Measurements from ENCODE around the gene SLC9A8. TPM values are rescaled to one million over a fixed set of nuclear protein-coding genes. Genes with fewer than 3 reads are reported as not detected.

SLC9A8 gene
- total RNA-seq, 1 donor from 2014 or later = 4.1 TPM

DNA sequence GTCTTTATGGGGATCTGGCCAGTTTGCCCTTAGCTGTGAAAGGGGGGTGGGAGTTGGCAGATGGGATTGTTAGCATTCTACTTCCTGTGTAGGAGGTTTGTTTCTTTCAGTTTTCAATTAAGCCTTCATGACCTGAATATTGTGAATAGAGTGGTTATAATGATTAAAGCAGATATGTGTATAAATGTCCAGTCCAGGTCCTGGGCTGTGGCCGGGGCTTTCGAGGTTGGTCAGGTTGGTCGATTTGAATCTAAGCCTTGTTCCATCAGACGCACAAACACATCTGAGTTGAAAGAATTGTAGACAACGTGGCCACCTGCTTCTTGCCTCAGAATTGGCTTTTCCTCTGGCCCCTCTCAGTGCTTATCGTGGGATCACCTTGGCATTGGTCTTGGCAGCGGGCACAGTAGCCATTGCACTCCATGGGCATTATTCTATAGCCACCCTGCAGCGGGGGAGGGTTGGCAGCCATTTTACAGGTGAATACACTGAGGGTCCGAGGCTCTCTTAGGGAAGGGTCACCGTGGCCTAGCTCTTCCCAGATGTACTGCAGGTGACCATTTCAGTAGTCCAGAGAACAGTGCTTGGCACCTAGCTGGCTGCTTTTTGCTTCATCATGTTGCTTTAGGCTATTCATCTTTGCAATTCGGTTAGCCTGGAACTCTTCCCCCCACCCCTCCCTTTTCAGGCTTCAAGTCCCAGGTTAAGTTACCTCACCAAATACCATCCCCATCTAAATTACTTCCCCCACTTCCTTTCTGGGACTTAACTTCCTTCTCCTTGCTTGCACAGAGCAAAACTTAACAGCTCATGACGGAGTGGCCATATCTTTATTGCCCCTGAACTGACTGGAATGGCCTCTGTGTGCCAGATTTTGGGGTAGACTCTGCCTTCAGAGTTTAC is 124.7 kb downstream of the SLC9A8 start:
- Histone ChIP-seq H3K36me3 (no peaks in the 10 kb centered on the region), H3K79me2 (ENCODE audit: low read depth) (peaks cover 60% of the 10 kb centered on the region), H3K9ac (peak overlapping the region; percentile 64), H3K27ac (no peak overlapping the region), H4K20me1 (ENCODE audit: low read depth) (peaks cover 29% of the 10 kb centered on the region), H3K4me3 (peak overlapping the region; percentile 92), H3K4me2 (peak overlapping the region; percentile 80), H3F3A (ENCODE audit: low read depth) (no peaks in the 10 kb centered on the region), H3K27me3 (no peaks in the 10 kb centered on the region), H3K9me3 (ENCODE audit: low read depth) (no peaks in the 10 kb centered on the region), H2AFZ (replicated peaks) (no peak overlapping the region), H3K4me1 (peaks cover 15% of the 10 kb centered on the region)
- DNase-seq (ENCODE audit: low spot score) = no peak
- Mint-ChIP-seq H3K4me3 (peak overlapping the region; percentile 99), H3K27ac (no peak overlapping the region), H3K27me3 (ENCODE audit: insufficient read depth, low read depth) (no peaks in the 10 kb centered on the region), H3K36me3 (peaks cover 10% of the 10 kb centered on the region), H3K4me1 (peaks cover 28% of the 10 kb centered on the region), H3K9me3 (no peaks in the 10 kb centered on the region)
- TF ChIP-seq EZH2 (IDR thresholded peaks at IDR 0.05) (no peak), EZH2phosphoT487 (IDR thresholded peaks at IDR 0.05) (no peak)
- TF ChIP-seq, protein P1, sequence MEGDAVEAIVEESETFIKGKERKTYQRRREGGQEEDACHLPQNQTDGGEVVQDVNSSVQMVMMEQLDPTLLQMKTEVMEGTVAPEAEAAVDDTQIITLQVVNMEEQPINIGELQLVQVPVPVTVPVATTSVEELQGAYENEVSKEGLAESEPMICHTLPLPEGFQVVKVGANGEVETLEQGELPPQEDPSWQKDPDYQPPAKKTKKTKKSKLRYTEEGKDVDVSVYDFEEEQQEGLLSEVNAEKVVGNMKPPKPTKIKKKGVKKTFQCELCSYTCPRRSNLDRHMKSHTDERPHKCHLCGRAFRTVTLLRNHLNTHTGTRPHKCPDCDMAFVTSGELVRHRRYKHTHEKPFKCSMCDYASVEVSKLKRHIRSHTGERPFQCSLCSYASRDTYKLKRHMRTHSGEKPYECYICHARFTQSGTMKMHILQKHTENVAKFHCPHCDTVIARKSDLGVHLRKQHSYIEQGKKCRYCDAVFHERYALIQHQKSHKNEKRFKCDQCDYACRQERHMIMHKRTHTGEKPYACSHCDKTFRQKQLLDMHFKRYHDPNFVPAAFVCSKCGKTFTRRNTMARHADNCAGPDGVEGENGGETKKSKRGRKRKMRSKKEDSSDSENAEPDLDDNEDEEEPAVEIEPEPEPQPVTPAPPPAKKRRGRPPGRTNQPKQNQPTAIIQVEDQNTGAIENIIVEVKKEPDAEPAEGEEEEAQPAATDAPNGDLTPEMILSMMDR (IDR thresholded peaks at IDR 0.05) = no peak

DNA sequence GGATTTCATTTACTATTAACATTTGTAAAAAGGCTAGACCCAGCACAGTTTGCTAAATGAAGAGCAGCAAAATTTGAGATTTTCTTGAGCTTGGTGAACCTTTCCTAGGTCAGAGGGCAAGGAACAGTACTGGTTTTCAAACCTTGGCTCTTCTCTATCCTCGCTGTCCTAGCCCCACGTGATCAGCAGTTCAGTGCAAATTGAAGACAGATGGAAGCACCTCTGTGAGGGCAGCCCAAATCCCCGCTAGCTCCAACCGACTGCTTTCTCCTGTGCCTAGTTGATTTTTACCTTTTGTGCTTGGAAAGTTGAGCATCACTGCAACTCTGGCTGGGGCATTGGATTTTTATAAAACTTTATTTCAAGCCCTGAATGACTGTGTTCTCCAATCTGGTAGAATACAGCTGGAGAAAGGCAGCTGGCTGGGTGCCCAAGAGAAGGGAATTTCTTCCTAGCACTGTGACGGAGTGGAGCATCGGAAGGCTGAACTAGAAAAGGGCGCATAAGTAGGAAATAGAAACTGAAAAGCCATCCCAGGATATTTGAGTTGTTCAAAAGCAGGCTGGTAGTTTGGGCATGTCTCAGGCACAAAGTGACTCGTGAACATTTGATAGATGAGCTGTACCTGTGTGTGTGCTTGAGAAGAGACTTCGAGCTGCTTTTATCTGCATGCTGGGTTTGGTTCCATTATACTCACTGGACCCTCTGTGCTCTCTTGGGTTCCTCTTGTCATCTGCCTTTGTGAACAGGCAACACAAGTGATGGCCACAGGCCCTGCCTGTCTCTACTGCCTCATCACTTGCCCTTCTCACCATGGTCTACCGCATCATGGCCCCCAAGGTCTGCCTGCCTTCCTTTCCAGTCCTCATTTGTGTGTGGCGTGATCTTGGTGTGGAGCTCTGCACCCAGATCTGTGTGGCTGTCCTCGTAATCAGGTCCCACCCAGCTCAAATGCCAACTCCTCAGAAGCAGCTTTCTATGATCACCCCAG is 125.8 kb downstream of the SLC9A8 start:
- H3K27ac Mint-ChIP-seq = no peak overlapping the region
- H3K4me3 ChIP-seq = peak overlapping the region; percentile 92
- peaks cover 10% of the 10 kb centered on the region for H3K36me3 Mint-ChIP-seq
- H3K36me3 ChIP-seq = no peaks in the 10 kb centered on the region
- H3K27me3 Mint-ChIP-seq (ENCODE audit: insufficient read depth, low read depth) = no peaks in the 10 kb centered on the region
- no peaks in the 10 kb centered on the region for H3K27me3 ChIP-seq
- H3K4me2 ChIP-seq = peak overlapping the region; percentile 80
- H2AFZ ChIP-seq (replicated peaks) = no peak overlapping the region
- peaks cover 28% of the 10 kb centered on the region for H3K4me1 Mint-ChIP-seq
- no peaks in the 10 kb centered on the region for H3F3A ChIP-seq (ENCODE audit: low read depth)
- H3K9me3 ChIP-seq (ENCODE audit: low read depth) = no peaks in the 10 kb centered on the region
- H3K4me3 Mint-ChIP-seq = peak overlapping the region; percentile 71
- TF ChIP-seq, protein P1 (IDR thresholded peaks at IDR 0.05) = no peak
- no peak for TF ChIP-seq EZH2phosphoT487 (IDR thresholded peaks at IDR 0.05)
- TF ChIP-seq EZH2 (IDR thresholded peaks at IDR 0.05) = no peak
- peaks cover 34% of the 10 kb centered on the region for H4K20me1 ChIP-seq (ENCODE audit: low read depth)
- peaks cover 71% of the 10 kb centered on the region for H3K79me2 ChIP-seq (ENCODE audit: low read depth)
- peaks cover 15% of the 10 kb centered on the region for H3K4me1 ChIP-seq
- H3K27ac ChIP-seq = no peak overlapping the region
- DNase-seq (ENCODE audit: low spot score) = no peak
- no peaks in the 10 kb centered on the region for H3K9me3 Mint-ChIP-seq
- H3K9ac ChIP-seq = no peak overlapping the region

DNA sequence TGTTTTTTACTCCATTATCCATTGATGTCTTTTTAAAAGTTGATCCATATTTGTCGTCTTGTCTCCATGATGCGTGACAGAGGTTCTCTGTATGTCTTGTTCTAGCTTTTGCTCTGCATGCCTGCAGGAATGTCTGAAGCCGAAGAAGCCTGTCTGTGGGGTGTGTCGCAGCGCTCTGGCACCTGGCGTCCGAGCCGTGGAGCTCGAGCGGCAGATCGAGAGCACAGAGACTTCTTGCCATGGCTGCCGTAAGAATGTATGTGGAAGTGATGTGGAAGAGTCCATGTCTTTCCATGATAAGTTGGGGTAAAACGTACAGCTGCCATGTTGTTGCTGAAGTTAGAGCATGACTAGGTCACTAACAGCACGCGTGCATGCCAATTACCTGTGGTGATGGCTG is 128.8 kb downstream of the SLC9A8 start:
- Histone ChIP-seq H3K79me2 (ENCODE audit: low read depth) (peaks cover 77% of the 10 kb centered on the region), H3K9ac (no peak overlapping the region), H3K4me2 (no peak overlapping the region), H3K27ac (no peak overlapping the region), H3F3A (ENCODE audit: low read depth) (no peaks in the 10 kb centered on the region), H3K4me1 (peaks cover 15% of the 10 kb centered on the region), H2AFZ (replicated peaks) (no peak overlapping the region), H3K36me3 (peaks cover 5% of the 10 kb centered on the region), H3K27me3 (no peaks in the 10 kb centered on the region), H4K20me1 (ENCODE audit: low read depth) (peaks cover 34% of the 10 kb centered on the region), H3K9me3 (ENCODE audit: low read depth) (no peaks in the 10 kb centered on the region), H3K4me3 (no peak overlapping the region)
- TF ChIP-seq, protein P1 (IDR thresholded peaks at IDR 0.05) = no peak
- no peak for TF ChIP-seq EZH2 (IDR thresholded peaks at IDR 0.05)
- TF ChIP-seq EZH2phosphoT487 (IDR thresholded peaks at IDR 0.05) = no peak
- peaks cover 25% of the 10 kb centered on the region for H3K4me1 Mint-ChIP-seq
- H3K36me3 Mint-ChIP-seq = peaks cover 20% of the 10 kb centered on the region
- no peak overlapping the region for H3K4me3 Mint-ChIP-seq
- DNase-seq (ENCODE audit: low spot score) = no peak
- no peaks in the 10 kb centered on the region for H3K9me3 Mint-ChIP-seq
- no peaks in the 10 kb centered on the region for H3K27me3 Mint-ChIP-seq (ENCODE audit: insufficient read depth, low read depth)
- peak overlapping the region; percentile 58 for H3K27ac Mint-ChIP-seq

Small RNA genes within 50 kb of the gene (small RNA-seq; reads per million reads assigned to genes)
- not detected for gene RF00017
- not detected for gene RF00019
- not detected for gene RNU6-919P

Other genes with a start within 250 kb of the SLC9A8 start
- gene PTGIS, start 244.7 kb upstream of the SLC9A8 start, total RNA-seq (ENCODE audit: low replicate concordance) = 31.3 and 35.6 TPM in 2 replicates
- 45.4 and 60.1 TPM in 2 replicates for gene B4GALT5, start 99.0 kb upstream of the SLC9A8 start, total RNA-seq (ENCODE audit: low replicate concordance)
- gene SPATA2, start 102.7 kb downstream of the SLC9A8 start, total RNA-seq (ENCODE audit: low replicate concordance) = 4.0 and 5.0 TPM in 2 replicates
- gene RNF114, start 123.6 kb downstream of the SLC9A8 start, total RNA-seq (ENCODE audit: low replicate concordance) = 41.3 and 105 TPM in 2 replicates
- 1.1 and 4.0 TPM in 2 replicates for gene SNAI1, start 170.2 kb downstream of the SLC9A8 start, total RNA-seq (ENCODE audit: low replicate concordance)